Measurements from ENCODE around the gene ZCCHC7. TPM values are rescaled to one million over a fixed set of nuclear protein-coding genes. Genes with fewer than 3 reads are reported as not detected.

ZCCHC7 gene
- total RNA-seq, 2 experiments from 2014 or later, result 32.9 to 37.0 TPM

DNA sequence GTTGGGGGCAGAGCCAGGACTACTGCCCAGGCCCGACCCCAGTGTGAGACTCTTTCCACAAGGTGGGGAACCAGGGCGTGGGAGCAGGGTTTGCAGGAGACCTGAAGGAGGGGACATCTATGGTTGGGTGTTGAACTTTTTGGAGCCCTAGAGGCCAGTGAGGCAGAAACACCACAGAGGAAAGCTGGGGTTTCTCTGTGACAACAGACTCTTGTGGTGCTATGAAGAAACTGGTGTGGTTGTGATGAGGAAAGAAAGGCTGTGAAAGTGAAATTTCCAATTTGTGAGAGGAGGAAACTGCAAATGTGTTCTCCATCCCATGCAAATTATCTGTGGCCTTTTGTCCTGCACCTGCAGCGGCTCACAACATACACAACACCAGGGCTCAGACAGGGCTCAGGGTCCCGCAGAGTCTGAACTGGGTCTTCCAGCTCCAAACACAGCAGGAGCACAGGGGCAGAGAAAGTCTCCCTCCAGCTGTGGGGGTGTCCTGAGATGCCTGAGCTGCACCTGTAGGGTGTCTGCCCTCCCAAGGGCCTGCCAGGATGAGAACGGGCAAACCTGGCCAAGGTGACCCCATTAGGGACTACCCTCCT, 250.7 kb downstream of the ZCCHC7 start:
- Mint-ChIP-seq H3K4me1 (ENCODE audit: low read depth) (peaks cover 15% of the 10 kb centered on the region), H3K27ac (peak overlapping the region; percentile 3)
- CTCF ChIA-PET, result interaction anchor here (1.5 kb wide), 1 partner anchor 498 kb away, joined by 3 read pairs; no protein-coding TSS in a partner anchor

GRCh38 chr9:37371565-37372464, 251.4 kb downstream of the ZCCHC7 start:
- peak; percentile 34 for DNase-seq
- ATAC-seq, result peak; percentile 60
- TF ChIP-seq CTCF (IDR thresholded peaks at IDR 0.05), result no peak
- POLR2A ChIA-PET, result no interaction called here
- Mint-ChIP-seq H3K4me1 (ENCODE audit: low read depth) (peaks cover 15% of the 10 kb centered on the region), H3K27me3 (peaks cover 9% of the 10 kb centered on the region), H3K27ac (peak overlapping the region; percentile 3), H3K36me3 (ENCODE audit: low read depth) (no peaks in the 10 kb centered on the region), H3K9me3 (no peaks in the 10 kb centered on the region), H3K4me3 (no peak overlapping the region)
- CTCF ChIA-PET, result interaction anchor here (1.5 kb wide), 1 partner anchor 499 kb away, joined by 3 read pairs; no protein-coding TSS in a partner anchor
- intact Hi-C loops (cut with micrococcal nuclease), result no loop called here

More for the DNA sequence above, 250.7 kb downstream of the ZCCHC7 start:
- POLR2A ChIA-PET, result no interaction called here
- peak; percentile 62 for ATAC-seq
- H3K36me3 Mint-ChIP-seq (ENCODE audit: low read depth), result no peaks in the 10 kb centered on the region
- intact Hi-C loops (cut with micrococcal nuclease), result no loop called here
- TF ChIP-seq CTCF (IDR thresholded peaks at IDR 0.05), result no peak
- DNase-seq, result no peak
- H3K4me3 Mint-ChIP-seq, result no peak overlapping the region
- peaks cover 7% of the 10 kb centered on the region for H3K27me3 Mint-ChIP-seq
- no peaks in the 10 kb centered on the region for H3K9me3 Mint-ChIP-seq

- ATAC-seq (no peak), DNase-seq (no peak)
- peaks cover 15% of the 10 kb centered on the region for H3K4me1 Mint-ChIP-seq (ENCODE audit: low read depth)
- no peak overlapping the region for H3K27ac Mint-ChIP-seq
- intact Hi-C loops (cut with micrococcal nuclease), result no loop called here
- no peak overlapping the region for H3K4me3 Mint-ChIP-seq
- no peak for TF ChIP-seq CTCF (IDR thresholded peaks at IDR 0.05)
- POLR2A ChIA-PET, result no interaction called here
- peaks cover 12% of the 10 kb centered on the region for H3K27me3 Mint-ChIP-seq
- H3K9me3 Mint-ChIP-seq, result no peaks in the 10 kb centered on the region
- CTCF ChIA-PET, result interaction anchor here (1.1 to 1.2 kb wide), 2 partner anchors 8 to 19 kb away, joined by 3 to 5 read pairs; no protein-coding TSS in a partner anchor
- H3K36me3 Mint-ChIP-seq (ENCODE audit: low read depth), result no peaks in the 10 kb centered on the region
Observed at GRCh38 chr9:37372839-37373238, 252.5 kb downstream of the ZCCHC7 start.

GRCh38 chr9:37373621-37374020, 253.2 kb downstream of the ZCCHC7 start:
- peaks cover 12% of the 10 kb centered on the region for H3K27me3 Mint-ChIP-seq
- intact Hi-C loops (cut with micrococcal nuclease), result no loop called here

More at GRCh38 chr9:37373621-37374020, 253.2 kb downstream of the ZCCHC7 start:
- H3K27ac Mint-ChIP-seq, result no peak overlapping the region
- ATAC-seq, result no peak
- no peaks in the 10 kb centered on the region for H3K9me3 Mint-ChIP-seq
- peaks cover 15% of the 10 kb centered on the region for H3K4me1 Mint-ChIP-seq (ENCODE audit: low read depth)
- no peaks in the 10 kb centered on the region for H3K36me3 Mint-ChIP-seq (ENCODE audit: low read depth)
- no peak for TF ChIP-seq CTCF (IDR thresholded peaks at IDR 0.05)
- no peak for DNase-seq
- H3K4me3 Mint-ChIP-seq, result no peak overlapping the region
- CTCF ChIA-PET, result interaction anchor here (1.0 to 1.3 kb wide), 5 partner anchors 9 to 499 kb away, joined by 3 to 6 read pairs (median 3); no protein-coding TSS in a partner anchor
- POLR2A ChIA-PET, result no interaction called here
